ENCODE data around the gene GNB1L. TPM values are rescaled to one million over a fixed set of nuclear protein-coding genes. Genes with fewer than 3 reads are reported as not detected.
A peak's percentile ranks its signal among the peaks of the same experiment; 100 is the strongest.

Gene GNB1L
- total and polyA plus RNA-seq, 9 of the 15 experiments (the other 6 are each of a cell fraction or from before 2014, with no cell fraction given) = 0.56 to 50.5 (median 10.2) TPM

DNA sequence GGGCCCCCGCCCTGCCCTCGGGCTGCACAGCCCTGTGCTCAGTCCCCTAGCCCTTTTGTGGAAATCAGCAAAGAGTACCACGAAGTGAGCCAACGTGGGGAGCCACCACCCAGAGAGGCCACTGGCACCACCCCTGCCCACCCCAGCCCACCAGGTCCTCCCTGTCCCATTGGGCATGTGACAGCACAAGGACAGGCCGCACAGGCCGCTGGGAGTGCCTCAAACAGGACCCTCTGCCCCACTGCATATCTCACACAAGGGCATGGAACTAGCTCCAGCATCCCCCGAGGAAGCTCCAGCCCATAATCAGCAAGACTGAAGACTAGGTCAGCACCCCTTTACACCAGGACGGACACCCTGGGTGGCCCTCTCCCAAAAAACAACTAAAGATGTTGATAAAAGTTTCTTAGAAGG, 29.7 kb downstream of the GNB1L start:
- peaks cover 13 to 47% of the 10 kb centered on the region in 2 experiments; a peak in 4 of 5 replicates for H3K4me1 ChIP-seq (replicated peaks in 1 of 2; ENCODE audit: control insufficient read depth in 2 of 2, insufficient read depth in 2 of 2, low read length in 2 of 2)
- BruUV-seq (replicated peaks) = no TSS peak
- H3K27me3 ChIP-seq (ENCODE audit: control insufficient read depth in 2 of 2, insufficient read depth in 2 of 2, low read length in 2 of 2) = no peaks in the 10 kb centered on the region
- ChIA-PET CTCF (ENCODE audit: low intra/inter-chr PET ratio) (no interaction called here), POLR2A (interaction anchor here (1.0 to 16.0 kb wide), 6 partner anchors 8 to 117 kb away, joined by 3 to 247 read pairs (median 6); partner anchors contain the start of genes COMT and TXNRD2)
- intact Hi-C loops (cut with micrococcal nuclease) = no loop called here
- no peak overlapping the region for H2AFZ ChIP-seq (ENCODE audit: low read depth, low read length)
- in situ Hi-C loops (cut with MboI) = no loop called here
- FAIRE-seq (no peak), ATAC-seq (no peak), DNase-seq (ENCODE audit: extremely low read depth in 1 of 4, low spot score in 3 of 4) (no peak)
- H3K9me3 ChIP-seq (replicated peaks; ENCODE audit: control insufficient read depth, insufficient read depth, low read depth, low read length) = no peaks in the 10 kb centered on the region; the same call in 1 of the 2 replicates
- H3K4me3 ChIP-seq = no peak overlapping the region
- no peaks in the 10 kb centered on the region; the same call in 2 of the 3 replicates for H3K36me3 ChIP-seq (ENCODE audit: control insufficient read depth, insufficient read depth, low read length)
- peak overlapping the region in 1 of 2 experiments; percentile 82; a peak in 2 of 4 replicates for H3K9ac ChIP-seq (ENCODE audit: insufficient read depth in 1 of 2, low read depth in 2 of 2, low read length in 2 of 2)
- peaks cover 3% of the 10 kb centered on the region for H3K9me1 ChIP-seq (ENCODE audit: control insufficient read depth, insufficient read depth, low read length)
- no peaks in the 10 kb centered on the region; the same call in 1 of the 2 replicates for H4K20me1 ChIP-seq (replicated peaks; ENCODE audit: control insufficient read depth, insufficient read depth, low read length)
- H3K4me2 ChIP-seq (ENCODE audit: insufficient read depth, low read length) = no peak overlapping the region
- TF ChIP-seq PCBP2 (IDR thresholded peaks at IDR 0.05; ENCODE audit: low read depth, low read length, poor library complexity, severe bottlenecking) (no peak), POLR2G (IDR thresholded peaks at IDR 0.05; ENCODE audit: low read depth, low read length) (peak; percentile 13; the same call in 1 of the 2 replicates), HMGN3 (IDR thresholded peaks at IDR 0.05; ENCODE audit: borderline replicate concordance, extremely low read depth, insufficient read length, low read depth, low read length) (peak; percentile 27), BRF1 (IDR thresholded peaks at IDR 0.05; ENCODE audit: borderline replicate concordance, extremely low read depth, insufficient read length) (no peak), TCF7 (IDR thresholded peaks at IDR 0.05; ENCODE audit: borderline replicate concordance) (0 out of 2 replicates have a peak, but pooled peaks have one; percentile 5)
- TF ChIP-seq, protein P1, sequence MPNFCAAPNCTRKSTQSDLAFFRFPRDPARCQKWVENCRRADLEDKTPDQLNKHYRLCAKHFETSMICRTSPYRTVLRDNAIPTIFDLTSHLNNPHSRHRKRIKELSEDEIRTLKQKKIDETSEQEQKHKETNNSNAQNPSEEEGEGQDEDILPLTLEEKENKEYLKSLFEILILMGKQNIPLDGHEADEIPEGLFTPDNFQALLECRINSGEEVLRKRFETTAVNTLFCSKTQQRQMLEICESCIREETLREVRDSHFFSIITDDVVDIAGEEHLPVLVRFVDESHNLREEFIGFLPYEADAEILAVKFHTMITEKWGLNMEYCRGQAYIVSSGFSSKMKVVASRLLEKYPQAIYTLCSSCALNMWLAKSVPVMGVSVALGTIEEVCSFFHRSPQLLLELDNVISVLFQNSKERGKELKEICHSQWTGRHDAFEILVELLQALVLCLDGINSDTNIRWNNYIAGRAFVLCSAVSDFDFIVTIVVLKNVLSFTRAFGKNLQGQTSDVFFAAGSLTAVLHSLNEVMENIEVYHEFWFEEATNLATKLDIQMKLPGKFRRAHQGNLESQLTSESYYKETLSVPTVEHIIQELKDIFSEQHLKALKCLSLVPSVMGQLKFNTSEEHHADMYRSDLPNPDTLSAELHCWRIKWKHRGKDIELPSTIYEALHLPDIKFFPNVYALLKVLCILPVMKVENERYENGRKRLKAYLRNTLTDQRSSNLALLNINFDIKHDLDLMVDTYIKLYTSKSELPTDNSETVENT (CRISPR knock-in tag; IDR thresholded peaks at IDR 0.05) = no peak
- H3K79me2 ChIP-seq (ENCODE audit: control insufficient read depth, insufficient read depth, low read length) = no peaks in the 10 kb centered on the region
- H3K27ac ChIP-seq (ENCODE audit: extremely low read depth, low read depth, low read length) = no peak overlapping the region
- WGBS (ENCODE audit: insufficient coverage, low coverage, missing lambda C conversion rate) = 70% methylated on average over 8 of the region's 8 CpGs
